GM12873 (cell line): ENCODE data around the gene FAM177A1.

Experiments used
- TF ChIP-seq, protein P1 (sequence below): IDR thresholded peaks from 2 replicates; pipeline ENCODE4 v1.5.1; 2012; ENCODE audit warnings: low read depth, mild to moderate bottlenecking, moderate library complexity, low read length, control low read depth; ENCODE audit not compliant: insufficient read depth; ENCODE audit errors: missing control alignments

The FAM177A1 gene

DNA sequence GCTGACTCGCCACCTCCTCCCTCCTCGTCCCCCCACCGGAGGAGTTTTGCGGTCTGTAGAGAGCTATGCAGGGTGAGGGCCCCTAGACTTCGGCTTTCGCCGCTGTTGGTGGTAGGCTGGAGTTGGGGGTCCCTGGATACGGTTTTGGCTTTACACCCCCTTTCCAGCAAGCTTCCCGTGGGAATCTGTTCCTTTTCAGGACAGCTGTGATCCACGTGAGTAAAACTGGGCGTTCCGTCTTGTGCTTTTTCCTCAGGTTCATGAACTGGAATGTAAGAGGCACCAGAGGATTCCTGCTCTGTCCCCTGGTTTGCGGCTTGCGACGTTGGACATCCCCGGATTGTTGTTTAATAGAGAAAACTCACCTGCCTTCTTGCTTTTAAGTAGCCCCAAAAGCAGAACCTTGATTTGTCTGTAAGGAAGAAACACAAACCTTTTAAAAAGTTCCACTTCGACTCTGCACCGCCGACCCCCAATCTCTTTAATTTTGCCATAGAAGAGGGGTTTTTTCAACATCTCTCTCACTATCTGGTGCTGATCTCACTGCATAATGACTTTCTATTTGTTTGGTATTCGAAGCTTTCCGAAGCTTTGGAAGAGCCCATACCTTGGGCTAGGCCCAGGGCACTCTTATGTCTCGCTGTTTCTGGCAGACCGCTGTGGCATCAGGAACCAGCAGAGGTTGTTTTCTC, 76.8 kb downstream of the FAM177A1 start:
- TF ChIP-seq, protein P1, sequence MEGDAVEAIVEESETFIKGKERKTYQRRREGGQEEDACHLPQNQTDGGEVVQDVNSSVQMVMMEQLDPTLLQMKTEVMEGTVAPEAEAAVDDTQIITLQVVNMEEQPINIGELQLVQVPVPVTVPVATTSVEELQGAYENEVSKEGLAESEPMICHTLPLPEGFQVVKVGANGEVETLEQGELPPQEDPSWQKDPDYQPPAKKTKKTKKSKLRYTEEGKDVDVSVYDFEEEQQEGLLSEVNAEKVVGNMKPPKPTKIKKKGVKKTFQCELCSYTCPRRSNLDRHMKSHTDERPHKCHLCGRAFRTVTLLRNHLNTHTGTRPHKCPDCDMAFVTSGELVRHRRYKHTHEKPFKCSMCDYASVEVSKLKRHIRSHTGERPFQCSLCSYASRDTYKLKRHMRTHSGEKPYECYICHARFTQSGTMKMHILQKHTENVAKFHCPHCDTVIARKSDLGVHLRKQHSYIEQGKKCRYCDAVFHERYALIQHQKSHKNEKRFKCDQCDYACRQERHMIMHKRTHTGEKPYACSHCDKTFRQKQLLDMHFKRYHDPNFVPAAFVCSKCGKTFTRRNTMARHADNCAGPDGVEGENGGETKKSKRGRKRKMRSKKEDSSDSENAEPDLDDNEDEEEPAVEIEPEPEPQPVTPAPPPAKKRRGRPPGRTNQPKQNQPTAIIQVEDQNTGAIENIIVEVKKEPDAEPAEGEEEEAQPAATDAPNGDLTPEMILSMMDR = no peak

DNA sequence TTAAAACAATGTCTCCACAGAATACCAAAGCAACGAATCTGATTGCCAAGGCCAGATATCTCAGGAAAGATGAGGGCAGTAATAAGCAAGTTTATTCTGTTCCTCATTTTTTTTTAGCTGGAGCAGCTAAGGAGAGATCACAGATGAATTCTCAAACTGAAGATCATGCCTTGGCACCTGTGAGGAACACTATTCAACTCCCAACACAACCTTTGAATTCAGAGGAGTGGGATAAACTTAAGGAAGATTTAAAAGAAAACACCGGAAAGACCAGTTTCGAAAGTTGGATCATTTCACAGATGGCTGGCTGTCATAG, 77.3 kb downstream of the FAM177A1 start:
- TF ChIP-seq, protein P1 = no peak

DNA sequence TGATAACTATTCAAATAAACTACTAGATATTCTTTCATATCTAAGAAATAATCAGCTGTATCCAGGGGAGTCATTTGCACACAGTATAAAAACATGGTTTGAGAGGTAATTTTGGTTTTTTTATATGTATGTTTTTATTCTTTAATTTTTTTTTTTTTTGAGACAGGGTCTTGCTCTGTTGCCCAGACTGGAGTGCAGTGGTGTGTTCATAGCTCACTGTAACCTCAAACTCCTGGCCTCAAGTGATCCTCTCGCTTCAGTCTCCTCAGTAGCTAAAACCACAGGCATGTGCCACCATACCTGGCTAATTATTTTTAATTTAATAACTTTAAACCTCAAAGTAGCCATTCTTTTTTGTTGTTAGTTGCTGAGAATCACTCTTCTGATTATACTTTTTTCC, 78.1 kb downstream of the FAM177A1 start:
- TF ChIP-seq, protein P1 = no peak
